Endothelial cell of umbilical vein (primary cell): ENCODE measurements around the gene DPYD. TPM values are rescaled to one million over a fixed set of nuclear protein-coding genes. Genes with fewer than 3 reads are reported as not detected.

Source experiments
- BruUV-seq: library from RNA; stranded (reverse); fragments of 400-500 nt; replicated peaks from 2 replicates; lab custom pipeline; 2021; lab: Mats Ljungman, UMichigan
- CTCF ChIA-PET: fragments of 300-600, 350-600 bp; sonication (Branson Sonifier 250); formaldehyde crosslinking; loops from one replicate; lab custom pipeline; 2021; ENCODE audit warnings: antibody characterized with exemption, inconsistent platforms; lab: Charles Lee
- POLR2A ChIA-PET: fragments of 300-600, 350-600 bp; sonication (Branson Sonifier 250); formaldehyde crosslinking; loops from one replicate; lab custom pipeline; 2021; ENCODE audit warnings: antibody characterized with exemption, inconsistent platforms; lab: Charles Lee
- DNase-seq: peaks from one replicate; pipeline ENCODE4 v3.0.0-alpha.2; 2011; ENCODE audit warnings: low read depth, low spot score
- FAIRE-seq: peaks from 2 replicates; lab custom pipeline; 2011; peaks lifted over from hg19 to GRCh38; lab: Jason Lieb, UNC
- H2AFZ ChIP-seq: 2 replicates; pipeline ENCODE4 v1.6.0; 2012; ENCODE audit warnings: low read depth, low read length, control low read depth, inconsistent platforms
- H3K27ac ChIP-seq: 2 replicates; pipeline ENCODE4 v1.5.1; 2011; ENCODE audit warnings: low read depth, mild to moderate bottlenecking, control low read depth, low read length, moderate library complexity; ENCODE audit not compliant: insufficient read depth
- H3K27me3 ChIP-seq, 2 experiments: 2 replicates each; pipeline versions ENCODE4 v1.6.0 to v1.6.1; 2011; ENCODE audit warnings: low read length in 2 of 2, mixed read lengths in 1 of 2; ENCODE audit not compliant: control insufficient read depth in 2 of 2, insufficient read depth in 2 of 2
- H3K36me3 ChIP-seq, 2 experiments: 2 replicates in 1 of 2; 3 replicates in 1 of 2; pipeline ENCODE4 v1.5.1; 2011; ENCODE audit warnings: low read length in 2 of 2, mild to moderate bottlenecking in 1 of 2, moderate library complexity in 1 of 2; ENCODE audit not compliant: control insufficient read depth in 2 of 2, insufficient read depth in 2 of 2; ENCODE audit errors: extremely low read depth in 1 of 2
- H3K4me1 ChIP-seq: 3 replicates; pipeline ENCODE4 v1.5.1; 2011; ENCODE audit warnings: mild to moderate bottlenecking, low read length; ENCODE audit not compliant: control insufficient read depth, insufficient read depth; ENCODE audit errors: extremely low read depth
- H3K4me2 ChIP-seq: 2 replicates; pipeline ENCODE4 v1.6.1; 2011; ENCODE audit warnings: low read length, control low read depth, mixed read lengths; ENCODE audit not compliant: insufficient read depth
- H3K4me3 ChIP-seq, 3 experiments: fragments of 200-600 bp in 1 of 3; sonication (generic), shearing (Covaris generic) in 1 of 3; replicated peaks in 1 of 3; 2 replicates each; pipeline ENCODE4 v1.5.1; 2011 to 2016; ENCODE audit warnings: control low read depth in 3 of 3, low read length in 3 of 3, mild to moderate bottlenecking in 2 of 3, inconsistent platforms in 1 of 3, low read depth in 1 of 3, moderate library complexity in 1 of 3; ENCODE audit not compliant: insufficient read depth in 1 of 3
- H3K79me2 ChIP-seq: 2 replicates; pipeline ENCODE4 v1.6.0; 2012; ENCODE audit warnings: low read length, inconsistent platforms; ENCODE audit not compliant: control insufficient read depth, insufficient read depth
- H3K9ac ChIP-seq: replicated peaks from 2 replicates; pipeline ENCODE3; 2011; ENCODE audit warnings: low read length, control low read depth; ENCODE audit not compliant: insufficient read depth; ENCODE audit errors: extremely low read depth
- H3K9me1 ChIP-seq: replicated peaks from 3 replicates; pipeline ENCODE4 v1.6.0; 2011; ENCODE audit warnings: mild to moderate bottlenecking, low read length; ENCODE audit not compliant: control insufficient read depth, insufficient read depth; ENCODE audit errors: extremely low read depth
- H3K9me3 ChIP-seq: replicated peaks from 2 replicates; pipeline ENCODE4 v1.5.1; 2012; ENCODE audit warnings: low read length, inconsistent platforms; ENCODE audit not compliant: control insufficient read depth, insufficient read depth
- H4K20me1 ChIP-seq: replicated peaks from 2 replicates; pipeline ENCODE3; 2011; ENCODE audit warnings: mild to moderate bottlenecking, low read length; ENCODE audit not compliant: control insufficient read depth, insufficient read depth; ENCODE audit errors: extremely low read depth
- CTCF ChIP-seq, 2 donors: IDR thresholded peaks; 1 replicate in 1 of 2; 2 replicates in 1 of 2; pipeline ENCODE4 v1.5.1; 2011; ENCODE audit warnings: low read length in 2 of 2, mild to moderate bottlenecking in 2 of 2, moderate library complexity in 2 of 2, control low read depth in 1 of 2, inconsistent platforms in 1 of 2, low read depth in 1 of 2; ENCODE audit not compliant: insufficient read depth in 1 of 2; ENCODE audit errors: extremely low read depth in 1 of 2
- EZH2 ChIP-seq: IDR thresholded peaks from 2 replicates; pipeline ENCODE4 v1.6.1; 2012; ENCODE audit warnings: borderline replicate concordance, low read depth, mild to moderate bottlenecking, moderate library complexity, low read length, inconsistent platforms; ENCODE audit not compliant: severe bottlenecking
- FOS ChIP-seq: IDR thresholded peaks from 2 replicates; pipeline ENCODE4 v1.6.1; 2011; ENCODE audit warnings: mild to moderate bottlenecking, low read length, moderate library complexity, borderline replicate concordance; ENCODE audit not compliant: insufficient read depth
- GATA2 ChIP-seq: IDR thresholded peaks from 2 replicates; pipeline ENCODE4 v1.7.0; 2011; ENCODE audit warnings: low read depth, mild to moderate bottlenecking, moderate library complexity, mixed read lengths, low read length; ENCODE audit not compliant: insufficient read length, insufficient read depth
- JUN ChIP-seq: IDR thresholded peaks from 2 replicates; pipeline ENCODE4 v1.6.1; 2011; ENCODE audit warnings: borderline replicate concordance, low read depth; ENCODE audit not compliant: insufficient read length, insufficient read depth
- MAX ChIP-seq: IDR thresholded peaks from 2 replicates; pipeline ENCODE4 v1.6.1; 2011; ENCODE audit not compliant: insufficient read depth, insufficient read length
- MYC ChIP-seq: IDR thresholded peaks from one replicate; pipeline ENCODE4 v1.6.1; 2011; ENCODE audit warnings: mild to moderate bottlenecking, low read depth, low read length
- POLR2A ChIP-seq: IDR thresholded peaks from 2 replicates; pipeline ENCODE4 v1.6.1; 2012; ENCODE audit warnings: low read depth, mild to moderate bottlenecking, control low read depth, low read length
- POLR2AphosphoS5 ChIP-seq: IDR thresholded peaks from 2 replicates; pipeline ENCODE4 v1.6.1; 2012; ENCODE audit warnings: low read depth, mild to moderate bottlenecking, control low read depth, low read length, moderate library complexity; ENCODE audit not compliant: insufficient read depth
- dilution Hi-C: fragments of 300-500 bp; cut with MboI; formaldehyde crosslinking; loops from one replicate; pipeline ENCODE4 v1.15.0; 2019; ENCODE audit warnings: low sequenced_read_pairs; ENCODE audit not compliant: extremely low pct_ligation_motif_present
- intact Hi-C: fragments of 100-400 bp; cut with micrococcal nuclease; formaldehyde crosslinking; loops from one replicate; pipeline ENCODE4 v1.10.0; 2022
- polyA plus RNA-seq, 4 experiments: library from polyadenylated mRNA; depleted of rRNA in 3 of 4; stranded (reverse) in 3 of 4; unstranded in 1 of 4; fragments of >200 nt; gene quantifications; 2 replicates each; pipeline versions ENCODE4 v1.2.1 to v1.2.3, GENCODE V29; 2011 to 2012; ENCODE audit warnings: missing spikeins in 1 of 4
- total RNA-seq: library from RNA; stranded (reverse); gene quantifications from 2 replicates; pipeline ENCODE4 v1.2.3, GENCODE V29; 2021

Gene DPYD
- total and polyA plus RNA-seq, 2 donors (not counting 3 experiments of a cell fraction or from before 2014, with no cell fraction given), result 4.6 to 15.1 TPM

GRCh38 chr1:97864615-97865014, 56.2 kb downstream of the DPYD start:
- ChIA-PET POLR2A (no interaction called here), CTCF (no interaction called here)
- no peak overlapping the region for H3K4me3 ChIP-seq
- H3K27ac ChIP-seq, result no peak overlapping the region
- no peak for TF ChIP-seq CTCF (IDR thresholded peaks at IDR 0.05; ENCODE audit: extremely low read depth in 1 of 2, insufficient read depth in 1 of 2, low read depth in 1 of 2, low read length in 2 of 2)
- no peak for TF ChIP-seq POLR2A
- TF ChIP-seq EZH2, result no peak
- H3K79me2 ChIP-seq, result no peaks in the 10 kb centered on the region
- H3K36me3 ChIP-seq, result no peaks in the 10 kb centered on the region
- H3K9me1 ChIP-seq, result no peaks in the 10 kb centered on the region
- no peaks in the 10 kb centered on the region for H3K9me3 ChIP-seq
- no peaks in the 10 kb centered on the region for H4K20me1 ChIP-seq
- DNase-seq, result no peak
- H3K27me3 ChIP-seq, result no peaks in the 10 kb centered on the region
- no TSS peak for BruUV-seq
- FAIRE-seq, result no peak
- H3K4me2 ChIP-seq, result no peak overlapping the region
- no peaks in the 10 kb centered on the region for H3K4me1 ChIP-seq
- intact Hi-C loops, result no loop called here
- no peak overlapping the region for H2AFZ ChIP-seq
- dilution Hi-C loops, result no loop called here
- H3K9ac ChIP-seq, result no peak overlapping the region

- H3K4me2 ChIP-seq, result no peak overlapping the region
- no TSS peak for BruUV-seq
- H4K20me1 ChIP-seq, result no peaks in the 10 kb centered on the region
- no peaks in the 10 kb centered on the region for H3K27me3 ChIP-seq
- ChIA-PET POLR2A (no interaction called here), CTCF (no interaction called here)
- no peaks in the 10 kb centered on the region for H3K36me3 ChIP-seq
- H2AFZ ChIP-seq, result no peak overlapping the region
- intact Hi-C loops, result loop anchor here (5.0 kb wide), 1 partner anchor 69 kb away; the partner anchor contains the start of gene DPYD
- H3K79me2 ChIP-seq, result no peaks in the 10 kb centered on the region
- DNase-seq (no peak), FAIRE-seq (no peak)
- H3K4me1 ChIP-seq, result peaks cover 24% of the 10 kb centered on the region
- no peak overlapping the region for H3K4me3 ChIP-seq
- no peak for TF ChIP-seq JUN
- TF ChIP-seq GATA2, result no peak
- no peak for TF ChIP-seq FOS
- no peak for TF ChIP-seq MAX
- TF ChIP-seq MYC, result no peak
- no peak for TF ChIP-seq POLR2AphosphoS5
- no peak for TF ChIP-seq EZH2
- TF ChIP-seq POLR2A, result no peak
- no peak for TF ChIP-seq CTCF (IDR thresholded peaks at IDR 0.05; ENCODE audit: extremely low read depth in 1 of 2, insufficient read depth in 1 of 2, low read depth in 1 of 2, low read length in 2 of 2)
- no peaks in the 10 kb centered on the region for H3K9me3 ChIP-seq
- no peak overlapping the region for H3K9ac ChIP-seq
- dilution Hi-C loops, result no loop called here
- no peak overlapping the region for H3K27ac ChIP-seq
- no peaks in the 10 kb centered on the region for H3K9me1 ChIP-seq
Measured at GRCh38 chr1:97853221-97853620, 67.6 kb downstream of the DPYD start.
